NCI-H2196 treated with DMSO at 0.1 percent for 48 hours (cell line): ENCODE data around the gene ZNF296.

Source experiments
- DNase-seq: peaks from one replicate; lab custom pipeline; 2025; ENCODE audit not compliant: unreplicated experiment; lab: John Stamatoyannopoulos, UW

ZNF296 gene

DNA sequence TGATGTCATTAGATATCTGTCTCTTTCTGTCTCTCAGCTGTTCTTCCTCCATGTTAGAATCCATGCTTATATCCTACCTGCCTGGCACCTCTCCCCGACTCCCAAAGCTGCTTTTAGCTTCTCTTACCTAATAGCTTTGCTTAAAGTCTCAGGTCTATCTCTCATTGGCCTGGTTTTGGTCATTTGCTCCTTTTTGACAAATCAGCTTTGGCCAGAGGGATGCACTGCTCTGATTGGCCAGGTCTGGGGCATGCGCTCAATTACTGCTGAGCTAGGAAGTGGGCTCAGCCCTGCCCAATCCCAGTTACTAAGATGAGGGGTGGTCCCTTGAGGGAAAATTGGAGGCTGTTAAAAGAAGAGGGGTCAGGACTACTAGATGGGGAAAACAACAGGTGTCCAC is 48.9 kb downstream of the ZNF296 start:
- DNase-seq, result no peak

DNA sequence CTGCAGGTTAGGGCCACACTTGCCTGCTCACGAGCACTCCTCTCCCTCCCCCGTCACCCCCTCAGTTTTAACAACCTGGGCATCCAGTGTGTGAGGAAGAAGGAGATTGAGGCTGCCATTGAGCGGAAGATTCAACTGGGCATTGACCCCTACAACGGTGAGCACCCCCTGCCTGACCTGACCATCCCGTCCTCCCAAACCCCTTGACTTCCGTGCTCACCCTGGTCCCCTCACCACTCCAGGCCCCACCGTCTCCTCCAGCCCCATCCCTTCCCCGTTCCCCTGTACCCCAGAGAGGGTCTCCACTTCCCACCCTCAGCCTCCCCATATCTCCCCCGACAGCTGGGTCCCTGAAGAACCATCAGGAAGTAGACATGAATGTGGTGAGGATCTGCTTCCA is 51.0 kb downstream of the ZNF296 start:
- no peak for DNase-seq

DNA sequence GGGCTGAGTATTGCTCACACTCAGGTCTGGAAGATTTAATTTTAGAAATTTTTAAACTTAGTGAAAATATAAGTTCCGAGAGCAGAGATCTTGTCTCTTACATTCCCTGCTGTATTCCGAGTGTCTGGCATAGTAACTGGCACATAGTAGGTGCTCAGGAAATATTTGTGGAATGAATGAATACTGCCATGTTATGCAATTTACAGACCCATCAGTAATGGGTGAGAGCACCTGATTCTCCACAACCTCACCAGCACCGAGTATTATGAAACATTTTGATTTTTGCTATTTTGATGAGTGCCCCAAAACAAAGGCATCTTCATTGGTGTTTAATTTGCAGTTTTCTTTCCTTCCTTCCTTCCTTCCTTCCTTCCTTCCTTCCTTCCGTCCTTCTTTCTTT is 53.2 kb downstream of the ZNF296 start:
- no peak for DNase-seq

DNA sequence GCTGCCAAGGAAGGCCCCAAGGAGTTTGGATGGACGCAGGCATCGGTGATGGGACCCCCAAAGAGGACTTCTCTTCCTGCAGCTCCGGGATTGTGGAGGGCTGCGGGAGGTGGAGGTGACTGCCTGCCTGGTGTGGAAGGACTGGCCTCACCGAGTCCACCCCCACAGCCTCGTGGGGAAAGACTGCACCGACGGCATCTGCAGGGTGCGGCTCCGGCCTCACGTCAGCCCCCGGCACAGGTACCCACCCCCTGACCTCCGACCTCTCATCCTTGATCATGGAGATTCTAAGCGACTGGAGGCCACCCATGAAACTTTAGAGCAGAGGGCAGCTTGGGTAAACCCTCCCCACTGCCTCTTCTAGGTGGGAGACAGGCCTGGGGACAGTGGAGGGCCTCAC is 54.3 kb downstream of the ZNF296 start:
- DNase-seq, result no peak
